Measurements from ENCODE around the gene RAB3C. TPM values are rescaled to one million over a fixed set of nuclear protein-coding genes. Genes with fewer than 3 reads are reported as not detected.
"Not testable (repeated sequence)": the region's sequence is repeated elsewhere in the genome, so short reads cannot be mapped to it uniquely, and the experiment has no call there.

Gene RAB3C
- total RNA-seq, 3 donors from 2014 or later, result 0.29 to 6.1 (median 2.6) TPM

- TF ChIP-seq POLR2A (IDR thresholded peaks at IDR 0.05), result no peak
- no peak for TF ChIP-seq POLR2AphosphoS5 (IDR thresholded peaks at IDR 0.05)
- TF ChIP-seq CTCF (IDR thresholded peaks at IDR 0.05), result no peak
- Histone ChIP-seq H3K36me3 (no peaks in the 10 kb centered on the region), H3K9me3 (no peaks in the 10 kb centered on the region), H3K4me3 (no peak overlapping the region), H3K27ac (no peak overlapping the region), H3K4me1 (no peaks in the 10 kb centered on the region), H3K27me3 (no peaks in the 10 kb centered on the region)
- DNase-seq (ENCODE audit: low spot score in 2 of 2), result no peak
- intact Hi-C loops (cut with DNase I; ENCODE audit: low total_unique reads), result no loop called here
Measured at GRCh38 chr5:58595952-58596351, 13.1 kb downstream of the RAB3C start.

GRCh38 chr5:58598440-58598839 lies 15.6 kb downstream of the RAB3C start:
- H3K4me3 ChIP-seq, result no peak overlapping the region
- H3K9me3 ChIP-seq, result peaks cover 0 to 5% of the 10 kb centered on the region in 2 donors
- H3K36me3 ChIP-seq, result no peaks in the 10 kb centered on the region
- TF ChIP-seq POLR2A (IDR thresholded peaks at IDR 0.05) (no peak), POLR2AphosphoS5 (IDR thresholded peaks at IDR 0.05) (no peak), CTCF (IDR thresholded peaks at IDR 0.05) (no peak)
- H3K27ac ChIP-seq, result no peak overlapping the region
- no peaks in the 10 kb centered on the region for H3K27me3 ChIP-seq
- no peaks in the 10 kb centered on the region for H3K4me1 ChIP-seq
- intact Hi-C loops (cut with DNase I; ENCODE audit: low total_unique reads), result no loop called here
- DNase-seq (ENCODE audit: low spot score in 2 of 2), result no peak

- H3K27me3 ChIP-seq, result no peaks in the 10 kb centered on the region
- intact Hi-C loops (cut with DNase I; ENCODE audit: low total_unique reads), result no loop called here
- H3K4me3 ChIP-seq, result no peak overlapping the region
- no peak for DNase-seq (ENCODE audit: low spot score in 2 of 2)
- no peaks in the 10 kb centered on the region for H3K36me3 ChIP-seq
- peaks cover 0 to 5% of the 10 kb centered on the region in 2 donors for H3K9me3 ChIP-seq
- TF ChIP-seq POLR2A (IDR thresholded peaks at IDR 0.05) (no peak), POLR2AphosphoS5 (IDR thresholded peaks at IDR 0.05) (no peak)
- no peak overlapping the region for H3K27ac ChIP-seq
- no peaks in the 10 kb centered on the region for H3K4me1 ChIP-seq
Measured at GRCh38 chr5:58599217-58599616, 16.3 kb downstream of the RAB3C start.

GRCh38 chr5:58600613-58601012 lies 17.7 kb downstream of the RAB3C start:
- H3K4me3 ChIP-seq; intact Hi-C loops (cut with DNase I; ENCODE audit: low total_unique reads); H3K27me3 ChIP-seq; H3K36me3 ChIP-seq; DNase-seq (ENCODE audit: low spot score in 2 of 2); H3K4me1 ChIP-seq; H3K9me3 ChIP-seq; H3K27ac ChIP-seq: not testable (repeated sequence)

- H3K27ac ChIP-seq; H3K36me3 ChIP-seq; H3K27me3 ChIP-seq; intact Hi-C loops (cut with DNase I; ENCODE audit: low total_unique reads); H3K4me1 ChIP-seq; H3K4me3 ChIP-seq; DNase-seq (ENCODE audit: low spot score in 2 of 2): not testable (repeated sequence)
- peaks cover 0 to 10% of the 10 kb centered on the region in 2 donors for H3K9me3 ChIP-seq
Measured at GRCh38 chr5:58602889-58603288, 20.0 kb downstream of the RAB3C start.

- TF ChIP-seq POLR2A (IDR thresholded peaks at IDR 0.05), result no peak
- no peak for TF ChIP-seq POLR2AphosphoS5 (IDR thresholded peaks at IDR 0.05)
- TF ChIP-seq CTCF (IDR thresholded peaks at IDR 0.05), result no peak
Measured at GRCh38 chr5:58606064-58606463, 23.2 kb downstream of the RAB3C start.

GRCh38 chr5:58615972-58616371 lies 33.1 kb downstream of the RAB3C start:
- H3K27me3 ChIP-seq, result no peaks in the 10 kb centered on the region
- H3K9me3 ChIP-seq, result no peaks in the 10 kb centered on the region
- H3K4me1 ChIP-seq, result no peaks in the 10 kb centered on the region
- no peak for TF ChIP-seq POLR2AphosphoS5 (IDR thresholded peaks at IDR 0.05)
- TF ChIP-seq POLR2A (IDR thresholded peaks at IDR 0.05), result no peak
- no peak for TF ChIP-seq CTCF (IDR thresholded peaks at IDR 0.05)
- DNase-seq (ENCODE audit: low spot score in 2 of 2), result no peak
- H3K36me3 ChIP-seq, result no peaks in the 10 kb centered on the region
- no peak overlapping the region for H3K4me3 ChIP-seq
- intact Hi-C loops (cut with DNase I; ENCODE audit: low total_unique reads), result no loop called here
- H3K27ac ChIP-seq, result no peak overlapping the region

More at GRCh38 chr5:58606064-58606463, 23.2 kb downstream of the RAB3C start:
- DNase-seq (ENCODE audit: low spot score in 2 of 2), result no peak
- Histone ChIP-seq H3K9me3 (peaks cover 0 to 13% of the 10 kb centered on the region in 2 donors), H3K4me3 (no peak overlapping the region), H3K27me3 (no peaks in the 10 kb centered on the region), H3K36me3 (no peaks in the 10 kb centered on the region), H3K4me1 (no peaks in the 10 kb centered on the region), H3K27ac (no peak overlapping the region)
- intact Hi-C loops (cut with DNase I; ENCODE audit: low total_unique reads), result no loop called here

Data from breast epithelium (tissue), 4 donors.